ENCODE data around the gene TBCEL.
A peak's percentile ranks its signal among the peaks of the same experiment; 100 is the strongest.

TBCEL gene

GRCh38 chr11:121032546-121032945, 8.6 kb downstream of the TBCEL start:
- DNase-seq (ENCODE audit: low read depth) = peak; percentile 46
- no peak overlapping the region for H3K4me3 ChIP-seq (ENCODE audit: low read depth, low read length)
- no peak for TF ChIP-seq MYC (IDR thresholded peaks at IDR 0.05; ENCODE audit: low read depth, low read length)
- TF ChIP-seq, protein P1, sequence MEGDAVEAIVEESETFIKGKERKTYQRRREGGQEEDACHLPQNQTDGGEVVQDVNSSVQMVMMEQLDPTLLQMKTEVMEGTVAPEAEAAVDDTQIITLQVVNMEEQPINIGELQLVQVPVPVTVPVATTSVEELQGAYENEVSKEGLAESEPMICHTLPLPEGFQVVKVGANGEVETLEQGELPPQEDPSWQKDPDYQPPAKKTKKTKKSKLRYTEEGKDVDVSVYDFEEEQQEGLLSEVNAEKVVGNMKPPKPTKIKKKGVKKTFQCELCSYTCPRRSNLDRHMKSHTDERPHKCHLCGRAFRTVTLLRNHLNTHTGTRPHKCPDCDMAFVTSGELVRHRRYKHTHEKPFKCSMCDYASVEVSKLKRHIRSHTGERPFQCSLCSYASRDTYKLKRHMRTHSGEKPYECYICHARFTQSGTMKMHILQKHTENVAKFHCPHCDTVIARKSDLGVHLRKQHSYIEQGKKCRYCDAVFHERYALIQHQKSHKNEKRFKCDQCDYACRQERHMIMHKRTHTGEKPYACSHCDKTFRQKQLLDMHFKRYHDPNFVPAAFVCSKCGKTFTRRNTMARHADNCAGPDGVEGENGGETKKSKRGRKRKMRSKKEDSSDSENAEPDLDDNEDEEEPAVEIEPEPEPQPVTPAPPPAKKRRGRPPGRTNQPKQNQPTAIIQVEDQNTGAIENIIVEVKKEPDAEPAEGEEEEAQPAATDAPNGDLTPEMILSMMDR (IDR thresholded peaks at IDR 0.05; ENCODE audit: low read depth, low read length) = no peak
- TF ChIP-seq MAX (IDR thresholded peaks at IDR 0.05; ENCODE audit: low read depth, low read length) = no peak
- no peak for TF ChIP-seq POLR2A (IDR thresholded peaks at IDR 0.05; ENCODE audit: extremely low read depth, insufficient read length)

DNA sequence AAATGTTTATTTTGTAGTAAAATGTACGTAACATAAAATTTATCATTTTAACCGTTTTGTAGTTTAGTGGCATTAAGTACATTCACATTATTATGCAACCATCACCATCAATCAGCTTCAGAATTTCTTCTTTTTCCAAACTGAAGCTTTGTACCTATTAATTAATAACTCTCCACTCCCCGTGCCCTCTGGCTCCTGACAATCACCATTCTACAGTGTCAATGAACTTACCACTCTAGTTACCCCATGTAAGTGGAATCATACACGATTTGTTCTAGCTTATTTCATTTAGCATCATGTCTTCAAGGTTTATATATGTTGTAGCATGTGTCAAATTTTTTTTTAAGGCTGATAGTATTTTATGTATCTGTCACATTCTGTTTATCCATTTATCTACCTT, 9.7 kb downstream of the TBCEL start:
- no peak overlapping the region for H3K4me3 ChIP-seq (ENCODE audit: low read depth, low read length)
- TF ChIP-seq, protein P1 (IDR thresholded peaks at IDR 0.05; ENCODE audit: low read depth, low read length) = no peak
- TF ChIP-seq MAX (IDR thresholded peaks at IDR 0.05; ENCODE audit: low read depth, low read length) = no peak
- no peak for TF ChIP-seq POLR2A (IDR thresholded peaks at IDR 0.05; ENCODE audit: extremely low read depth, insufficient read length)
- TF ChIP-seq MYC (IDR thresholded peaks at IDR 0.05; ENCODE audit: low read depth, low read length) = no peak
- no peak for DNase-seq (ENCODE audit: low read depth)

- H3K4me3 ChIP-seq (ENCODE audit: low read depth, low read length) = no peak overlapping the region
- TF ChIP-seq, protein P1 (IDR thresholded peaks at IDR 0.05; ENCODE audit: low read depth, low read length) = no peak
- TF ChIP-seq POLR2A (IDR thresholded peaks at IDR 0.05; ENCODE audit: extremely low read depth, insufficient read length) (no peak), MYC (IDR thresholded peaks at IDR 0.05; ENCODE audit: low read depth, low read length) (no peak), MAX (IDR thresholded peaks at IDR 0.05; ENCODE audit: low read depth, low read length) (no peak)
- DNase-seq (ENCODE audit: low read depth) = no peak
Observed at GRCh38 chr11:121035169-121035755, 11.4 kb downstream of the TBCEL start.

GRCh38 chr11:121035780-121036179, 11.9 kb downstream of the TBCEL start:
- no peak overlapping the region for H3K4me3 ChIP-seq (ENCODE audit: low read depth, low read length)
- DNase-seq (ENCODE audit: low read depth) = no peak
- TF ChIP-seq, protein P1 (IDR thresholded peaks at IDR 0.05; ENCODE audit: low read depth, low read length) = no peak
- TF ChIP-seq POLR2A (IDR thresholded peaks at IDR 0.05; ENCODE audit: extremely low read depth, insufficient read length) (no peak), MYC (IDR thresholded peaks at IDR 0.05; ENCODE audit: low read depth, low read length) (no peak), MAX (IDR thresholded peaks at IDR 0.05; ENCODE audit: low read depth, low read length) (no peak)

- no peak overlapping the region for H3K4me3 ChIP-seq (ENCODE audit: low read depth, low read length)
- DNase-seq (ENCODE audit: low read depth) = no peak
- TF ChIP-seq MYC (IDR thresholded peaks at IDR 0.05; ENCODE audit: low read depth, low read length) (no peak), MAX (IDR thresholded peaks at IDR 0.05; ENCODE audit: low read depth, low read length) (no peak), POLR2A (IDR thresholded peaks at IDR 0.05; ENCODE audit: extremely low read depth, insufficient read length) (no peak)
- TF ChIP-seq, protein P1 (IDR thresholded peaks at IDR 0.05; ENCODE audit: low read depth, low read length) = no peak
Observed at GRCh38 chr11:121037016-121037415, 13.1 kb downstream of the TBCEL start.
